ENCODE data around the gene MAPKAP1.

MAPKAP1 gene

DNA sequence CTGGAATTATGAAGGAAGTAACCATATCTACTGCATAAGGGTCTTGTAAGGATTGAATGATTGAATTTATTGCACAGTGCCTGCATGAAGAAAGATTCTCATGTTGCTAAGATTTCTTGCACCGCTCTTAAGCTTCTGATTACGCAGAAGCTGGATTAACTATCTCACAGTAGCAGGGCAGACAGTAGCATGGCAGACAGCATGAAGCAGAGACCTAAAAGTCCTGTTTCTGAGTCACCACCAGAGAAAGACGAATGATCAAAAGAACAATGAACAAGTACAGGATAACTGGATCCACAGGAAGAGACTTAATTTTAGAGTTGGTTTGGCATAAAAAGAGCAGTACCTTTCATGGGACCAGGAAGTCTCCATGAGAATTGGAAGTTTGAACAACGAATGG, 142.4 kb downstream of the MAPKAP1 start:
- peak; percentile 20 for DNase-seq (ENCODE audit: low spot score)

DNA sequence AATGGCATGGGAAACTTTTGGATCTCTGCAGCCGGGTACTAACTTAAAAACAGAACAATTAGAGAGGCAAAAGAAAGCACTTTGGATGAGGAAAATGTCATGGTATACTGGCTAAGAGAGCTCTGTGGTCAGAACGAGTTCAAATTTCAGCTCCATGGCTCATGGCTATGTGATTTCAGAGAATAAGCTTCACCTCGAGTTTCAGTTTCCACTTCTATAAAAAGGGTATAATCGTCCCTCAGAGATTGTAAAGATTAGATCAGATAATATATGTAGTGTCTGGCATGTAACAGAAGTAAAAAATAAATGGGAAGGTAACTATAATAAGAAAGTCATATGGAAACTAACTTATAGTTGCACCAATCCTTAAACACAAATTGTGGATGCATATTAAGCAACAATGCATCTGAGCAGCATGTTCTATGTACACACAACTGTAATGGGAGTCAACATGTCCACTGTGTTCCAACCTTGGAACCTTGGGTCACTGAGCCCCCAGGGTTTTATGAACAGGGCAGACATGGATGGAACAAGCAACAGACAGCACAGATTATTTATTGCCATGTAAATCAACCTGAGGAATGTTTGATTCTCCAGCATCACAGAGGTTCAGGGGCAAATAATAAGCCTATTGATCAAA, 145.4 kb downstream of the MAPKAP1 start:
- DNase-seq (ENCODE audit: low spot score): no peak

DNA sequence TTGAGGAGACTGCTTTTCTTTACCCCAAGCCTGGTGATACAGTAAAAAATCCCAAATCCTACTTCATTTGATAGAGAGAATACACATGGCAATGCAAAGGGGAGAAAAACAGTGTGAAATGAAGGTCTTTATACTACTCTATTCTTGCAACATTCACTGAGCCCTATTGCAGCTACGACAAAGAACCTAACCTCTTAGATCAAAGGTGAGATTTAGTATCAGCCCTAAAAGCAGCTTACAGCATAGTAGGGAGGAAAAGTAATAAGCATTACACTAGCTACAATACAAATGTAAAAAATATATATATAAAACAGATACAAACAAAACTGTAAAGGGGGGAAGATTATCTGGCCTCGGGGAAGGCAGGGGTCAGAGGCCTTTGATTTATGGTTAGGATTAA, 147.1 kb downstream of the MAPKAP1 start:
- DNase-seq (ENCODE audit: low spot score): no peak

DNA sequence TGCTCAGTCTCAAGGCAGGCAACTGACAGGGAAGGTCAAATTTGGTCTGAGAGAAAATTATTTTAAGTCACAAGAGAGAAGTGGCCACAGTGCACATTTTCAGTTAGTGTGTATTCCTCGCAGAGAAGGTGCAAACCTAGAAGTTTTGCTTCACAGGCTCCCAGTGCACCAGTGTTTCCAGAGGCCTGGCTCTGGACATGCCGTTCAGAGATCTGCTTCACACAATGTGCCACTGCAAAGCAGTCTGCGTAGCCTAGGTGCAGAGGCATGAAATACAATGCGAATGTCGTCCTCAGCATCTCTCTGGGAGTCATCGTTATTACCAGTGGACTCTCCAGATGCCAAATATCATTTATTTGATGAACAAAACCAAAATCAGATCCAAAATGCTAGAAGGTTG, 147.8 kb downstream of the MAPKAP1 start:
- no peak for DNase-seq (ENCODE audit: low spot score)

DNA sequence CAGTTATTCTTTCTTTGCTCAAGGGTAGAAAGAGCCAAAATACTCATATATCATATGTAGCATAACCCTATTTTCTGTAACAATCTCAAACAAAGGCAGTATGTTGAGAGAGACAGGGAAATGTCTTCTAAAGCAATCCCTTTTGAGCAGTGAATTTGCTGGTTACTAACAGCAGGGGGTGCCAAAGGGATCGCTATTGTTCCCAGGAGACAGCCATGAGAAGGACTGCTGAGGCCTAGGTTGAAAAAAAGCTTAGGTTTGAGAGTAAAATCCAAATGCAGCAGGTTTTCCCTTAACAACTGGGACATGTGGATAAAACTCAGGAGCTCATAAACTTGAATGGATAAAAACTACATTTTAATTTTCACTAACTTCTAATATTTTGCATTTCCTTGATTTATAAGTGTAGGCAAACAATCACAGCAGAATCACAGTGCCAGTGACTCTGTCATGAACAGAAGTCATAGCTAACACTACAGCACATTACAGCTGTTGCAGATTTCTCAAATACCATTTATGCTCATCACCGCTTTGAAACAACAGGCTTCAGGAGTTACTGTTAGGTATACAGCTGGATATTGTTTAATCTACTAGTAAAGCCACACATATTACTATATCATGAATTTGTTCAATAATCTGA, 148.4 kb downstream of the MAPKAP1 start:
- peak; percentile 61 for DNase-seq (ENCODE audit: low spot score)

DNA sequence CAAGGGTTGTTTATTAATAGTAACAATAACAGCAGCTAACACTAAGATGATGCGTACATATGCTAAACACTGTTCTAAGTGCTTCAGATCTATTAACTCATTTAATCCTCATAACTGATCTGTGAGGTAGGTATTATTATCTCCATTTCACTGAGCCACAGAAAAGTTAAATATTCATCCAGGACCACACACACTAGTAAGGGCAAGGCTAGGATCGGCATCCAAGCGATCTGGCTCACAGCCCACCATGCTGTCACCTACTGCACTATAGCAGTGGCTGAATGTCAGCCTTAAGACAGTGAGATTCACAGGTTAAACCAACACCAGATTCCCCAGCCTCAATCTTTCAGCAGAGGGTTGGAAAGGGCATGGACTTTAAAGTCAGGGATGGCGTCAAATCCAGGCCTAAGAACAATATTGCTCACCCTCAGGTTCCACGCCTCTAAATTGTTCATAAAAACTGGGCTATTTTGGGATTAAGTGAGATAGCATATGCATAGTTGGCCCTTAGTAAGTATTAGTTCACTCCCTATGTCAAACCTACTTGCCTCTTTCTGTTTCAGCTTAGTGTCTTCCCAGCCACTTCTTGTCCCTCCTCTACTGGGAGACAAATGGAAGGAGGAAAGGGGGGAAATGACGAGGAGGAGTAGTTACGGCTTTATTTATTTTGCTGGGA, 150.8 kb downstream of the MAPKAP1 start:
- DNase-seq (ENCODE audit: low spot score): no peak

DNA sequence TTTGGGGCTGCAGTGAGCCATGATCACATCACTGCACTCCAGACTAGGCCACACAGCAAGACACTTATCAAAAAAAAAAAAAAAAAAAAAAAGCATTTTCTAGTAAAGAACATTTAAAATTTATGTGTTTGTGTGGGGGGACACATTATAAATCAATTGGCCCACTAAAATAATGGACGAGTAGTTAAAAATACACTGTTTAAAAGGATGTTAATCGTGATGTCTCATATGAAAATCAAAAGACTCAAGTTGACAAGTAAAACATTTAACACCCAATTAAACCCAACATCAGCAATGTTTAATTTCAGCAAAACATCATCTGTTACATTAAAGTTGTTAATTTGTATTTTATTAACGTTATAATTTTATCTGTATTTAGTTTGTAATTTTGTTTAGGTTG, 152.3 kb downstream of the MAPKAP1 start:
- no peak for DNase-seq (ENCODE audit: low spot score)

DNA sequence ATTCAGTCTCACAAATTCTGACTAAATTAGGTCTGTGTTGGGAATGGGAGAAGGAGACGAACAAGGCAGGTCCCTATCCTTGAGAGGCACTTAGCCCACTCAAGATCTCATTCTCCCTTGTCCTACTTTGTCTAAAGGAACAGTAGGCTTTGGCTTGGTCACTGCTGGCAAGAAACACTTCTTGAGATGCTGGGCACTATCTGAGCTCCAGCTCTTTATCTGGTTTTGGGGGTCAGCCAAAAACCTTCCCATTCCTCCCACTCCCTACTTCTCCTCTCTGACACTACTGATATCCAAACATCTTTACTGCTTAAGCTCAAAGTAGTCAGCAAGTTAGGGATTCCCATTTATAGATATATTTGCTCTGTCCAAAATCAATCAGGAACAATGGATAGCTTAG, 155.2 kb downstream of the MAPKAP1 start:
- no peak for DNase-seq (ENCODE audit: low spot score)

DNA sequence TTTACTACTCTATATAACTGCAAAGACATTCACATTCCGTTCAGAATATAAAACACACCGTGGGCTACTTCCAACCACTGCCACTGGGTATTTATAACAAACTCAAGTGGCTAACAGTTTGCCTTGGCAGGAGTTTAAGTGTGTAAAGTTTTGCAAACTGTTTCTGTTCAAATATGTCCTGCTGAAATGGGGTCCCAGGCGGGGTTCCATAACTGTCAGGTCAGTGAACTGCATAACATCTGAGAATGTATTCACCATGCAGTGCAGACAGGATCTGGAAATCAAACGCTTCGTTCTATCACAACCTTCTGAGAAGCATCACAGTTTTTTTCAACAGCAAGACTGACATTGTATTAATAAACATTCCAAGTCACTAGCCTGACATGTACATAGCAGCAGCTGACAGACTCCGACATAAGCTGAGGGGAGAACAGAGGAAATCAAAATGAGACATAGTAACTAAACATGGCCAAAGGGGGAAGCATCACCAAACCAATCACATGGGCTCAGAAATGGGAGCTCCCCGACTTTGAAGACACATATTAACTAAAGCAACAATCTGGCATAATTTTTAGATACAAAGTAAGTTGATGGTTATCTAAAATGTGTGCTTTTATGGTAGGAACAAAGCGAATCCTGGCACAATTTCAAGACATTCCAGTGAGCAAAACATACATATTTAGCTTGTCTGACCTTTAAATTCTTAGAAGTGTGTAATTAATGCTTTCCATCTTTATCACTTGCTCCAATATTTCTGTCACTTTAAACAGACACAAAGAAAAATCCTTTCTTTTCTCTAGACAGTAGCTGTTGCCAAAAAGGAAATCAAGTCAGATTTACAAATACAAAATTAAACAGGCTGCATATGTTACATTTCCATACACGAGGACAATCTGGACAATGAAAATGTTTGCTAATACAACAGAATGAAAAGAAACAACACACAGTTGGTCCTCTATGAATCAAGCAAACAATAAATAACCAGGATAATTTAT, 156.8 kb downstream of the MAPKAP1 start:
- DNase-seq (ENCODE audit: low spot score): no peak

DNA sequence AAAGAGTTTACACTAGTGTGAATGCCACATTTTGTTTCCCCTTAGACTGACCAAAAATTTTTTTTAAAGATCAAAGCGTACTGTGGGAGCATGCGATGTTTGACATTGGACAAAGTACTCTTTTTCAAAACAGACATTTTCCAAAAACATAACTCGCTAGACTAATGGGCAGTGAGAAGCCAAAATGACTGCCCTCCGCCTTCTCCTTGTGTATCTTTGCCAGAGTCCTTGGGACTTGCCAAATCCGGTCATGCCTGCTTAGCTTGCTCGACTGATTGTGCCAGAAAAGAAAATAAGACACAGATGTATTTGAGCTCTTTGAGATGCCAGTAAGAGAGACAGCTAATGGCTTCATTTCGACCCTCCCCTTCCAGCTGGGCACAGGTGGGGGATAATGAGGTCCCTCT, 157.5 kb downstream of the MAPKAP1 start:
- DNase-seq (ENCODE audit: low spot score): no peak

DNA sequence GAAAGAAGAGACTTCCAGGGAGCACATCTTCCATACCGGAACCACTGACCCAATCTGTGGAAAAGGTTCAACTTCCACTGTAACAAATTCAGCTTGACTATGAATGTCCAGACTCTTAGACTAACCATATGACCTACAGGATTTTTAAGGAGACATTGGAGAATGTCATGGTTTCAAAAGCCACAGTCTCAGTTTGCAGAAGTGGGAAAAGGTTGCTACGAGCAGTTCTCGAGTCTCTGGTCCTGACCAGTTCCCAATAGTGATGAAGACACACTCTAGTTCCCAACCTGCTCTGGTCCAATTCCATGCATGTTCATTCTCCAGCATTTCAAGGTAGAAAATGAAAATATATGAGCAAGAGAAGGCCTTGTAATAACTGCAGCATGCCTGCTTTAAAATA, 158.0 kb downstream of the MAPKAP1 start:
- DNase-seq (ENCODE audit: low spot score): no peak

DNA sequence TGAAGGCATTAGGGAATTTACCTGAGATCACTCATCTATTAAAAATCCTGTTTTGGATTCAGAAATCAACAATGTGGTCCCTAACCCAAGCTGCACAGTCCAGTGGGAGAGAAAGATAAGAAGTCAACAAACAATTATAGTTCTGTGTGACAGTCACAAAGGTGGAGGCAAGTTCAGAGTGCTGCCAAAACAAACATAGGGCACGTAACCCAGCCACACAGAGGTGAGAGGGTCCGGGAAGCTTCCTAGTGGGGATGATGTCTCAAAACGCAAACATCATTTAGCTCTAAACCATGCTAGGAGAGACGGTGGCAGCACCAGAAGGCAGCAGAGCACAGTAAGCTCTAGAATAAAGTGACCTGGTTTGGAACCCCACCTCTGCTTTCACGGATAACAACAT, 158.9 kb downstream of the MAPKAP1 start:
- DNase-seq (ENCODE audit: low spot score): no peak

DNA sequence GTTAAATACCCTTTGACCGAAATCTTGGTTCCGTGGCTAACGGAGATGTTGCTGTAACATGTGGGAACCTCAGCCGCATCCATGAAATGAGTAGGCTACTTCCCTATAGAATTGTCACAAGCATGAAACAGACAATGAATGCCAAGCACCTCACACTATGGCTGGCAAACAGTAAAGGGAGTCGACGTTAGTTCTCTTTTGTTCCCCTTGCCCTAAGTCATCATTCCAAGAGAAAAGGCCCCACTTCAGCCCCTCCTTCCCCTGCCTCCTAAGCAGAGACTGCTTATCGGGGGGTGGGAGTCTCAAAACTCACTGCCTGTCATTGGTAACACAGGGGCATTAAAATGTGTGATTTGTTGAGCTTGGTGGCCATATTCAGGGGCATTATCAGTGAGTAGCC, 159.6 kb downstream of the MAPKAP1 start:
- DNase-seq (ENCODE audit: low spot score): no peak

DNA sequence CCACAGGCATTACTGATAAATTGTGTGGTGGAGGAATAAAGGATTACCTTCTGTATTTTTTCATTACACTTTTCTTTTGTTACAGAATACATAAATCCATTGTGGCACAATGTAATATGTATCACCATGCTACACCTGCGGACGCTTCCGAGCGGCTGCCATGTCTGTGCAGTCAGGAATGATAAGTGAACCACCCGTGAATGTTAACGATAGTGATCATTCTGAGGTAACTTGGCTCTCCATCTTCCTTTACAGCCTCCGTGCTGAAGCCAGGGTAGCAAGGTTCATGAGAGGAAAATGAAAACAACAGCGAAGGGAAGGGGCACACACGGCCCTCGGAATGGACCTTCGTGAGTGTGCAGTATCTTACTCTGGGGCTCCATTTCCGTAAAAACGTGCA, 161.2 kb downstream of the MAPKAP1 start:
- no peak for DNase-seq (ENCODE audit: low spot score)

DNA sequence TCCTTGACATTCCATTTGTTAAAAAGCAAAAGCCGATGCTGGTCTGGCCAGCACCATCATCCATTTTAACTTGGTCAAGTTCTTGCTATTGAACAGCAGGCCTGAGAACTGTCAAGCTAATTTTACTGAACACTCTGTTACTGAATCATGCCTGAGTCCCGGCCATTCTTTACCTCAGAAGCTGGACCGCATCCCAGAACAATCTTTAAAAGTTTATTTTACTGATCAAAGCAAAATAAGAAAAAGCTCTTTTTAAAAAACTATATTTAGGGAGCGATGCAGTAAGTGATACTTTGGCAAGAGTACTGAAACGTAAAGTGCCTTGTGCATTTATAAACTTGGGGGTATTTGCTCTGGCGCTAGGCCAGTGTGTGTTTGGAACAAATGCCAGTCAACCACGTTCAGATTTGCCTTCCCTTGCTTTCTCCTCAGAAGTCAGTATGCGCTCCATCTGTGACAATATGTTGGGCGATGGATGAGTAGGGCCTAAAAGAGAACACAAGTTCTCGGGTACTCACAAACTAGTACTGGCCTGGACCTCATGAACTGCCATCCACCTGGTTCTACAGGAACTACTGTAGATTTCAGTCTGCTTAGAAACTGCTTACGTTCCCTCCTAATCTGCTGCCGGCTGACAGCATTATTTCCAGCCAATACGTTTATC, 161.9 kb downstream of the MAPKAP1 start:
- no peak for DNase-seq (ENCODE audit: low spot score)

DNA sequence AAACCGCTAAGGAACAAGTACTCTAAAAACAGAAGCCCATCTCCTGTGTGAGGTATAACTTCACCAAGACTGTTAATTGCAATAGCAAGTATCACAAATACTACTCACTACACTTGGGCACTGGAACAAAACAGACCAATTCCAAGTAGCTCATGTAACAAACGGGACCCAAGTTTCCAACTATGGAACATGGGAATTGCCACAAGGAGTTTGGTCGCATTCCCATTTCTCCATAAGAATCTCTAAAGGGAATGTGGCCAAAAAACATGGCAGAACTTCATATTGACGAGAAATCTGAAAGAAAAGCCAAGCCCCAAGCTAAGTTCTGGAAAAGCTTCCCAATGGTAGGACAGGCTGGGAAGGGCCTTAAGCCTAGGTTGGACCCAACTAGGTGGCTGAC, 162.5 kb downstream of the MAPKAP1 start:
- DNase-seq (ENCODE audit: low spot score): no peak

DNA sequence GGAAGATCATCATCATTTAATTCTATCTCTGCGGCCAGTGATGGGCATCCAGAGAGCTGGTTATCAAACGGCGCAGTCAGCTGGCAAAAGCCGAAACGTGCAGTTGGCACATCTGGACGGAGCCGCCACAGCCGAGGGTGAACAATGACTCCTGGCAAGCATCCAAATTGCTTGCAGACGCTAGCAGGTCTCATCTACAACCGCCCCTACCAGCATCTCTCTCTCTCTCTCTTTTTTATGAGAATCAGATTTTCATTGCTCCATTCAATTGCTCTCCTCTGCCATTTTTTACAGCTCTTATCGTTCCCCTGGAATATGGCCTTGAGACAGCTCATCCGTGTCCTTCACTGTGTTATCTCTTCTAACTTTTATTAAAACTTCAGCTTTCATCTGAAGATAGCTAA, 165.2 kb downstream of the MAPKAP1 start:
- peak; percentile 40 for DNase-seq (ENCODE audit: low spot score)

DNA sequence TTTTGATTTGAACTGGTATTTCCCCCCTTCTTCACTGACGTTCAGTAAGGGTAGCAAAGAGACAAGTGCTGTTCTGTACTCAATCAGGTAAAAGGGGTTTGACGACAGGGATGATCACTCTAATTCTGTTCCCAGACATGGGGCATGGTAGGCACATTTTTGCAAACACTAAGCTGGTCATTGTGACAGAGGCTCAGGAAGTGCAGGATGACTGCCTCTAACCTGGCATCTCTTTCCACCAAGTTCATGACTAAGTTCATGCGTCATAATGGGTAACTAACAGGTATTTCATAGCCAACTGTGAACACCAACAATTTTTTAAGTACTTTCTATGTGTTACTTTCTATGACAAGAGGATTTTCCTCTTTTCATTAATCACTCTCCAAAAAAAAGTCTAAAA, 166.5 kb downstream of the MAPKAP1 start:
- no peak for DNase-seq (ENCODE audit: low spot score)

DNA sequence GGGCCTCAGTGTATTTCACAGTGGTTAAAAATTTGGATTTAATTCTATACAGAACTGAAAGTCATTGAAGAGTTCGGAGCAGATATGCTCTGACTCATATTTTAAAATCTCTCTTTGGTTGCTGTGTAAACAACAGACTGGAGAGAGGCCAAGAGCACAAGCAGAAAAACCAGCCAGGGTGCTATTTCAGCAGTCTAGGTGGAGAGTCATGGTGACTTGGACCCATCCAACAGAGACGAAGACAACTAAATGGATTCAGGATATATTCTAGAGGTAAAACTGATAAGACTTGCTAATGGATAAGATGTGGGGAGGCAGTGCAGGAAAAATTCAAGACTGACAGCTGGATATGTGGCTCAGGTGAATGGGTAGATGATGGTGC, 168.9 kb downstream of the MAPKAP1 start:
- DNase-seq (ENCODE audit: low spot score): no peak

DNA sequence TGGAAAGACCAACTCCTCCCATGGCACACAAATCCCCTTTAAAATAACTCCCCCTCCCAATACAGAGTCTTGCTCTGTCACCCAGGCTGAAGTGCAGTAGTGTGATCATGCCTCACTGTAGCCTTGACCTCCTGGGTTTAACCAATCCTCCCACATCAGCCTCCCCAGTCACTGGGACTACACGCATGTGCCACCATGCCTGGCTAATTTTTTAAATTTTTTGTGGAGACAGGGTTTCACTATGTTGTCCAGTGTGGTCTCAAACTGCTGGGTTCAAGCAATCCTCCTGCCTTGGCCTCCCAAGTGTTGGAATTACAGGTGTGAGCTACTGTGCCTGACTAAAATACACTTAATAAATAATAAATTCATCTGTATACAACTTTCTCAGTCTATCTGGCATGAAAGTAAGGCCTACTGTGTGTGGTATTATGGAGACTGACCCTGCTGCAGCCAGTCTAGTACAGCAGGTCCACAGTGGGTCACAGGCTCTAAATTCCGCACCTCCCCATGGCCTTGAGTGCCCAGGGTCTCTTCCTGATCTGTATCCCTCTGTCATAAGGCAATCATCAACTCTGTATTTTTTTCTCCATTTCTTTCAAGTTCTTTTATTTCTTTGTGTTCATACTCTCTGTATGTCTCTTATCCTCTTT, 169.4 kb downstream of the MAPKAP1 start:
- DNase-seq (ENCODE audit: low spot score): no peak

DNA sequence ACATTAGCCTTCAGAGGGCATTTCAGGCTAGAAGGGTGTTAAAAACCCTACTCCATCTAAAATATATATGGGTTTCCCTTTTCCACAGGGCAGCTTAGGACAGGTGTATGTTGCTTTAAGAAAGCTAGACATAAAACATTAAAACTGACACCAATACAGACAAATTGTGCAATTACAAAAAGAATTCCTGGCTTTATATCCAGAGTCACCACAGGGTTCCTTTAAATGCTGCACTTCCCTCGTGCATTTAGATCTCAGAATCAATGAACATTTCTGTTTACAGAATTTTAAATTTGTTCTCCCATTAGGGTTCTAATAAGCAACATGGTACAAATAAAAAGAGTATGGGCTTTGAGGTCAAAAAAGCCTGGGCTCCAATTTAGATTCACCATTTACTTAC, 170.2 kb downstream of the MAPKAP1 start:
- DNase-seq (ENCODE audit: low spot score): no peak
